Brain microvascular endothelial cell (primary cell): ENCODE measurements around the gene MYH7B.

Experiments
- DNase-seq: peaks from one replicate; pipeline ENCODE4 v3.0.0-alpha.2; 2020
- H3K27ac ChIP-seq: fragments of 250-450 bp; sonication (Bioruptor Pico); 2 replicates; pipeline ENCODE4 v1.5.1; 2020; ENCODE audit warnings: mild to moderate bottlenecking, moderate library complexity
- H3K27me3 ChIP-seq: fragments of 250-450 bp; sonication (Bioruptor Pico); replicated peaks from 2 replicates; pipeline ENCODE4 v1.5.1; 2020; ENCODE audit warnings: mild to moderate bottlenecking
- H3K36me3 ChIP-seq: fragments of 250-450 bp; sonication (Bioruptor Pico); replicated peaks from 2 replicates; pipeline ENCODE4 v1.5.1; 2020; ENCODE audit warnings: mild to moderate bottlenecking
- H3K4me3 ChIP-seq: 2 replicates; pipeline ENCODE4 v1.5.1; 2011; ENCODE audit warnings: low read depth, mild to moderate bottlenecking, control low read depth, low read length, moderate library complexity
- CTCF ChIP-seq: IDR thresholded peaks from 2 replicates; pipeline ENCODE4 v1.5.1; 2011; ENCODE audit warnings: low read depth, mild to moderate bottlenecking, moderate library complexity, low read length, control low read depth, inconsistent platforms; ENCODE audit errors: missing control alignments
- in situ Hi-C: cut with HindIII; loops from 2 replicates; pipeline ENCODE4 v1.10.0; 2017; ENCODE audit warnings: low sequenced_read_pairs, low pct_ligation_motif_present

The MYH7B gene

GRCh38 chr20:35000311-35000921 is 44.7 kb downstream of the MYH7B start:
- no peak for DNase-seq
- Histone ChIP-seq H3K4me3 (no peak overlapping the region), H3K36me3 (peaks cover 76% of the 10 kb centered on the region), H3K27ac (no peak overlapping the region), H3K27me3 (no peaks in the 10 kb centered on the region)
- in situ Hi-C loops, result no loop called here
- TF ChIP-seq CTCF, result no peak

- no peak for TF ChIP-seq CTCF
- Histone ChIP-seq H3K4me3 (no peak overlapping the region), H3K36me3 (peaks cover 78% of the 10 kb centered on the region), H3K27me3 (no peaks in the 10 kb centered on the region), H3K27ac (no peak overlapping the region)
- in situ Hi-C loops, result no loop called here
- DNase-seq, result no peak
Measured at GRCh38 chr20:35000922-35001595, 45.4 kb downstream of the MYH7B start.

- Histone ChIP-seq H3K4me3 (no peak overlapping the region), H3K36me3 (peaks cover 79% of the 10 kb centered on the region), H3K27ac (no peak overlapping the region), H3K27me3 (no peaks in the 10 kb centered on the region)
- peak; percentile 59 for TF ChIP-seq CTCF
- DNase-seq, result no peak
- in situ Hi-C loops, result no loop called here
Measured at GRCh38 chr20:35001596-35002362, 46.1 kb downstream of the MYH7B start.

GRCh38 chr20:35002426-35003210 is 47.0 kb downstream of the MYH7B start:
- Histone ChIP-seq H3K27ac (no peak overlapping the region), H3K4me3 (no peak overlapping the region), H3K27me3 (no peaks in the 10 kb centered on the region), H3K36me3 (peaks cover 80% of the 10 kb centered on the region)
- TF ChIP-seq CTCF, result no peak
- in situ Hi-C loops, result no loop called here
- no peak for DNase-seq

GRCh38 chr20:35003211-35004031 is 47.8 kb downstream of the MYH7B start:
- TF ChIP-seq CTCF, result no peak
- no peak for DNase-seq
- no peak overlapping the region for H3K27ac ChIP-seq
- H3K4me3 ChIP-seq, result no peak overlapping the region
- in situ Hi-C loops, result no loop called here
- H3K27me3 ChIP-seq, result no peaks in the 10 kb centered on the region
- peaks cover 80% of the 10 kb centered on the region for H3K36me3 ChIP-seq
